ENCODE data around the gene CATSPER3.

The CATSPER3 gene

GRCh38 chr5:135008981-135009735, 41.5 kb downstream of the CATSPER3 start:
- in situ Hi-C loops (cut with MboI; ENCODE audit: low pct_unique_long_range_greater_than_20kb, low sequenced_read_pairs) = no loop called here
- no peak for DNase-seq

GRCh38 chr5:135009736-135010501, 42.2 kb downstream of the CATSPER3 start:
- in situ Hi-C loops (cut with MboI; ENCODE audit: low pct_unique_long_range_greater_than_20kb, low sequenced_read_pairs) = no loop called here
- no peak for DNase-seq

GRCh38 chr5:135010502-135011354, 43.0 kb downstream of the CATSPER3 start:
- DNase-seq = no peak
- in situ Hi-C loops (cut with MboI; ENCODE audit: low pct_unique_long_range_greater_than_20kb, low sequenced_read_pairs) = no loop called here

- DNase-seq = no peak
- in situ Hi-C loops (cut with MboI; ENCODE audit: low pct_unique_long_range_greater_than_20kb, low sequenced_read_pairs) = no loop called here
These were observed 43.8 kb downstream of the CATSPER3 start for GRCh38 chr5:135011355-135012032.

- in situ Hi-C loops (cut with MboI; ENCODE audit: low pct_unique_long_range_greater_than_20kb, low sequenced_read_pairs) = no loop called here
- DNase-seq = no peak
These were observed 44.4 kb downstream of the CATSPER3 start for GRCh38 chr5:135012033-135012588.

GRCh38 chr5:135012951-135013391, 45.3 kb downstream of the CATSPER3 start:
- DNase-seq = no peak
- in situ Hi-C loops (cut with MboI; ENCODE audit: low pct_unique_long_range_greater_than_20kb, low sequenced_read_pairs) = no loop called here

GRCh38 chr5:135013445-135013844, 45.7 kb downstream of the CATSPER3 start:
- DNase-seq = no peak
- in situ Hi-C loops (cut with MboI; ENCODE audit: low pct_unique_long_range_greater_than_20kb, low sequenced_read_pairs) = no loop called here

GRCh38 chr5:135013947-135014570, 46.4 kb downstream of the CATSPER3 start:
- in situ Hi-C loops (cut with MboI; ENCODE audit: low pct_unique_long_range_greater_than_20kb, low sequenced_read_pairs) = no loop called here
- DNase-seq = no peak

GRCh38 chr5:135015942-135016341, 48.2 kb downstream of the CATSPER3 start:
- in situ Hi-C loops (cut with MboI; ENCODE audit: low pct_unique_long_range_greater_than_20kb, low sequenced_read_pairs) = no loop called here
- no peak for DNase-seq

- no peak for DNase-seq
- in situ Hi-C loops (cut with MboI; ENCODE audit: low pct_unique_long_range_greater_than_20kb, low sequenced_read_pairs) = no loop called here
These were observed 49.2 kb downstream of the CATSPER3 start for GRCh38 chr5:135016861-135017290.

- DNase-seq = no peak
- in situ Hi-C loops (cut with MboI; ENCODE audit: low pct_unique_long_range_greater_than_20kb, low sequenced_read_pairs) = no loop called here
These were observed 50.8 kb downstream of the CATSPER3 start for GRCh38 chr5:135018457-135018856.

GRCh38 chr5:135019314-135019713, 51.6 kb downstream of the CATSPER3 start:
- in situ Hi-C loops (cut with MboI; ENCODE audit: low pct_unique_long_range_greater_than_20kb, low sequenced_read_pairs) = no loop called here

GRCh38 chr5:135020111-135020895, 52.6 kb downstream of the CATSPER3 start:
- DNase-seq = no peak
- in situ Hi-C loops (cut with MboI; ENCODE audit: low pct_unique_long_range_greater_than_20kb, low sequenced_read_pairs) = no loop called here

More at GRCh38 chr5:135019314-135019713, 51.6 kb downstream of the CATSPER3 start:
- DNase-seq = no peak

- DNase-seq = no peak
- in situ Hi-C loops (cut with MboI; ENCODE audit: low pct_unique_long_range_greater_than_20kb, low sequenced_read_pairs) = no loop called here
These were observed 57.4 kb downstream of the CATSPER3 start for GRCh38 chr5:135024956-135025729.

- no peak for DNase-seq
- in situ Hi-C loops (cut with MboI; ENCODE audit: low pct_unique_long_range_greater_than_20kb, low sequenced_read_pairs) = no loop called here
These were observed 58.3 kb downstream of the CATSPER3 start for GRCh38 chr5:135025730-135026644.

Measured in KBM-7 (cell line).